Measurements from ENCODE around the gene TMEM72. TPM values are rescaled to one million over a fixed set of nuclear protein-coding genes. Genes with fewer than 3 reads are reported as not detected.
A peak's percentile ranks its signal among the peaks of the same experiment; 100 is the strongest.

The TMEM72 gene
- total and polyA plus RNA-seq, 2 of the 13 experiments (the other 11 are each of a cell fraction or from before 2014, with no cell fraction given) = 0.04 TPM; not detected in 1

DNA sequence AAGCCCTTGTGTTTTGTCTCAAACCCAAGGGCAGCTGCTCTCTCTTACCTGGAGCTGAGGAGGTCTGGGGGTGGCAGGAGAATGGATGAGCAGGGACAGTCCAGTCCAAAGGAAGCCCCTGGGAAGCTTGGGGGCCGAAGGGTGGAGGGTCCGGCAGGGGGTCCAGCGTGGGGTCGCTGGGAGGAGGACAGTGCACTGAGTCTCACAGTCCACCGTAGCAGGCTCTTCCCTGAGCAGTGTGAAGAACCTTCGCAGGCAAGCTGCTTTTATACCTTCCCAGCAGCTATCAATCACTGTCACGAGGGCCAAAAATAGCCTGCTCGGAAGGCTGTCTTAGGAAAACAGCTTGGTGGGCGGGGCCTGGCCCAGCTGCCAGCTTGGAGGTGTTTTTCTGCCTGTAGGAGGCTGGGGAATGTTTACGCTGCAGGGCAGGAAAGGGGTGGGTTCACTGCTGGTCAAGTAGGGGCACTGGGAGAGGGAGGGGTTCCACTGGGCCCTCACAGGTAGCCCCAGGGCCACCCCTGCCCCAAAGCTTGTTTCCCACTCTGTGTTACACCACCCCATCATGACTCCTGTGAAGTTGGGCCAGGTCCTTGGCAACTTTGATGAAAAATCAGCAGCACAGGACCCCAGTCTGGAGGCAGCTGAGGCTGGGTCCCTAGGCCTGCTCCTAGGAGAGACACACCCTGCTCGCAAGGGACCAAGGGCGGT lies 67.6 kb downstream of the TMEM72 start, which contains the start of gene DEPP1 (continued):
- TF ChIP-seq, protein P1, sequence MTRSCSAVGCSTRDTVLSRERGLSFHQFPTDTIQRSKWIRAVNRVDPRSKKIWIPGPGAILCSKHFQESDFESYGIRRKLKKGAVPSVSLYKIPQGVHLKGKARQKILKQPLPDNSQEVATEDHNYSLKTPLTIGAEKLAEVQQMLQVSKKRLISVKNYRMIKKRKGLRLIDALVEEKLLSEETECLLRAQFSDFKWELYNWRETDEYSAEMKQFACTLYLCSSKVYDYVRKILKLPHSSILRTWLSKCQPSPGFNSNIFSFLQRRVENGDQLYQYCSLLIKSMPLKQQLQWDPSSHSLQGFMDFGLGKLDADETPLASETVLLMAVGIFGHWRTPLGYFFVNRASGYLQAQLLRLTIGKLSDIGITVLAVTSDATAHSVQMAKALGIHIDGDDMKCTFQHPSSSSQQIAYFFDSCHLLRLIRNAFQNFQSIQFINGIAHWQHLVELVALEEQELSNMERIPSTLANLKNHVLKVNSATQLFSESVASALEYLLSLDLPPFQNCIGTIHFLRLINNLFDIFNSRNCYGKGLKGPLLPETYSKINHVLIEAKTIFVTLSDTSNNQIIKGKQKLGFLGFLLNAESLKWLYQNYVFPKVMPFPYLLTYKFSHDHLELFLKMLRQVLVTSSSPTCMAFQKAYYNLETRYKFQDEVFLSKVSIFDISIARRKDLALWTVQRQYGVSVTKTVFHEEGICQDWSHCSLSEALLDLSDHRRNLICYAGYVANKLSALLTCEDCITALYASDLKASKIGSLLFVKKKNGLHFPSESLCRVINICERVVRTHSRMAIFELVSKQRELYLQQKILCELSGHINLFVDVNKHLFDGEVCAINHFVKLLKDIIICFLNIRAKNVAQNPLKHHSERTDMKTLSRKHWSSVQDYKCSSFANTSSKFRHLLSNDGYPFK (CRISPR knock-in tag; IDR thresholded peaks at IDR 0.05; ENCODE audit: borderline replicate concordance) = peak; percentile 61; the same call in 1 of the 2 replicates
- TF ChIP-seq ZNF180 (CRISPR knock-in tag; IDR thresholded peaks at IDR 0.05; ENCODE audit: borderline replicate concordance, low read depth) = no peak
- TF ChIP-seq ZNF589 (CRISPR knock-in tag; conservative IDR thresholded peaks at IDR 0.05) = no peak
- no peak for TF ChIP-seq ZNF235 (CRISPR knock-in tag; IDR thresholded peaks at IDR 0.05; ENCODE audit: borderline replicate concordance)
- TF ChIP-seq RFX3 (CRISPR knock-in tag; IDR thresholded peaks at IDR 0.05) = peak; percentile 52
- no peak for TF ChIP-seq ZNF737 (CRISPR knock-in tag; IDR thresholded peaks at IDR 0.05; ENCODE audit: borderline replicate concordance)
- TF ChIP-seq ZSCAN25 (CRISPR knock-in tag; IDR thresholded peaks at IDR 0.05) = peak; percentile 88
- no peak; the same call in 1 of the 2 replicates for TF ChIP-seq ELF4 (CRISPR knock-in tag; IDR thresholded peaks at IDR 0.05; ENCODE audit: borderline replicate concordance)
- TF ChIP-seq IKZF4 (CRISPR knock-in tag; IDR thresholded peaks at IDR 0.05; ENCODE audit: borderline replicate concordance, low read depth, not compliant biosample characterization) = peak; percentile 63
- TF ChIP-seq, protein P2, sequence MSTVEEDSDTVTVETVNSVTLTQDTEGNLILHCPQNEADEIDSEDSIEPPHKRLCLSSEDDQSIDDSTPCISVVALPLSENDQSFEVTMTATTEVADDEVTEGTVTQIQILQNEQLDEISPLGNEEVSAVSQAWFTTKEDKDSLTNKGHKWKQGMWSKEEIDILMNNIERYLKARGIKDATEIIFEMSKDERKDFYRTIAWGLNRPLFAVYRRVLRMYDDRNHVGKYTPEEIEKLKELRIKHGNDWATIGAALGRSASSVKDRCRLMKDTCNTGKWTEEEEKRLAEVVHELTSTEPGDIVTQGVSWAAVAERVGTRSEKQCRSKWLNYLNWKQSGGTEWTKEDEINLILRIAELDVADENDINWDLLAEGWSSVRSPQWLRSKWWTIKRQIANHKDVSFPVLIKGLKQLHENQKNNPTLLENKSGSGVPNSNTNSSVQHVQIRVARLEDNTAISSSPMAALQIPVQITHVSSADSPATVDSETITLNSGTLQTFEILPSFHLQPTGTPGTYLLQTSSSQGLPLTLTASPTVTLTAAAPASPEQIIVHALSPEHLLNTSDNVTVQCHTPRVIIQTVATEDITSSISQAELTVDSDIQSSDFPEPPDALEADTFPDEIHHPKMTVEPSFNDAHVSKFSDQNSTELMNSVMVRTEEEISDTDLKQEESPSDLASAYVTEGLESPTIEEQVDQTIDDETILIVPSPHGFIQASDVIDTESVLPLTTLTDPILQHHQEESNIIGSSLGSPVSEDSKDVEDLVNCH (CRISPR knock-in tag; IDR thresholded peaks at IDR 0.05) = no peak
- TF ChIP-seq ZNF850 (CRISPR knock-in tag; conservative IDR thresholded peaks at IDR 0.05) = no peak
- TF ChIP-seq HMGA1 (CRISPR knock-in tag; conservative IDR thresholded peaks at IDR 0.05) = no peak
- no peak for TF ChIP-seq GABPA (IDR thresholded peaks at IDR 0.05; ENCODE audit: low read depth, low read length)
- TF ChIP-seq GABPA (CRISPR knock-in tag; IDR thresholded peaks at IDR 0.05; ENCODE audit: low read depth) = no peak
- TF ChIP-seq ZNF274 (CRISPR knock-in tag; IDR thresholded peaks at IDR 0.05) = peak; percentile 83
- TF ChIP-seq ZNF749 (CRISPR knock-in tag; IDR thresholded peaks at IDR 0.05; ENCODE audit: borderline replicate concordance) = peak; percentile 61; the same call in 1 of the 2 replicates
- TF ChIP-seq ZNF350 (CRISPR knock-in tag; IDR thresholded peaks at IDR 0.05; ENCODE audit: borderline replicate concordance, low read depth) = peak; percentile 91
- TF ChIP-seq MIXL1 (CRISPR knock-in tag; IDR thresholded peaks at IDR 0.05) = peak; percentile 71
